Measurements from ENCODE around the gene ASS1. TPM values are rescaled to one million over a fixed set of nuclear protein-coding genes. Genes with fewer than 3 reads are reported as not detected.

The ASS1 gene
- total RNA-seq, 2 donors from 2014 or later, result 88.1 to 95.0 TPM

- ATAC-seq (no peak), DNase-seq (no peak)
- intact Hi-C loops (cut with DNase I), result no loop called here
These were observed 4.2 kb downstream of the ASS1 start for GRCh38 chr9:130448771-130449603.

- DNase-seq, result no peak
- no peak for ATAC-seq
- intact Hi-C loops (cut with DNase I), result no loop called here
These were observed 5.7 kb downstream of the ASS1 start for GRCh38 chr9:130450344-130451003.

GRCh38 chr9:130451004-130451390, 6.2 kb downstream of the ASS1 start:
- intact Hi-C loops (cut with DNase I), result no loop called here
- DNase-seq, result no peak
- ATAC-seq, result no peak

- ATAC-seq, result peak; percentile 82 to 84
- DNase-seq, result peak; percentile 93
- intact Hi-C loops (cut with DNase I), result no loop called here
These were observed 7.0 kb downstream of the ASS1 start for GRCh38 chr9:130451509-130452388.

GRCh38 chr9:130452835-130453234, 8.1 kb downstream of the ASS1 start:
- DNase-seq, result no peak
- intact Hi-C loops (cut with DNase I), result no loop called here
- ATAC-seq, result no peak

- DNase-seq, result peak; percentile 75
- ATAC-seq, result peak; percentile 23 to 47
- intact Hi-C loops (cut with DNase I), result no loop called here
These were observed 8.7 kb downstream of the ASS1 start for GRCh38 chr9:130453487-130453886.

- intact Hi-C loops (cut with DNase I), result no loop called here
- DNase-seq (no peak), ATAC-seq (no peak)
These were observed 9.5 kb downstream of the ASS1 start for GRCh38 chr9:130454096-130454811.

GRCh38 chr9:130454812-130455325, 10.1 kb downstream of the ASS1 start:
- DNase-seq, result no peak
- ATAC-seq, result no peak
- intact Hi-C loops (cut with DNase I), result no loop called here

GRCh38 chr9:130458027-130458803, 13.5 kb downstream of the ASS1 start:
- DNase-seq (no peak), ATAC-seq (no peak)
- intact Hi-C loops (cut with DNase I), result no loop called here

GRCh38 chr9:130458804-130459067, 14.0 kb downstream of the ASS1 start:
- ATAC-seq (no peak), DNase-seq (no peak)
- intact Hi-C loops (cut with DNase I), result loop anchor here in 1 of 2 donors (1.0 kb wide), 1 partner anchor 226 kb away; no protein-coding TSS in a partner anchor

- intact Hi-C loops (cut with DNase I), result loop anchor here in 1 of 2 donors (1.0 kb wide), 1 partner anchor 225 kb away; no protein-coding TSS in a partner anchor
- no peak for DNase-seq
- ATAC-seq, result no peak
These were observed 14.4 kb downstream of the ASS1 start for GRCh38 chr9:130459151-130459550.

GRCh38 chr9:130459941-130460669, 15.3 kb downstream of the ASS1 start:
- ATAC-seq (peak in 1 of 2 donors; percentile 7), DNase-seq (no peak)
- intact Hi-C loops (cut with DNase I), result loop anchor here in 1 of 2 donors (1.0 kb wide), 1 partner anchor 224 kb away; no protein-coding TSS in a partner anchor

GRCh38 chr9:130461218-130461630, 16.5 kb downstream of the ASS1 start:
- intact Hi-C loops (cut with DNase I), result no loop called here
- DNase-seq (peak; percentile 68), ATAC-seq (peak; percentile 58 to 61)

GRCh38 chr9:130461731-130462130, 17.0 kb downstream of the ASS1 start:
- intact Hi-C loops (cut with DNase I), result loop anchor here in 1 of 2 donors (2.0 kb wide), 1 partner anchor 221 kb away; no protein-coding TSS in a partner anchor
- DNase-seq, result no peak
- no peak for ATAC-seq

- intact Hi-C loops (cut with DNase I), result loop anchor here in 1 of 2 donors (2.0 kb wide), 1 partner anchor 220 kb away; no protein-coding TSS in a partner anchor
- ATAC-seq (no peak), DNase-seq (no peak)
These were observed 18.2 kb downstream of the ASS1 start for GRCh38 chr9:130462685-130463540.

Measured in left cardiac atrium (tissue), 4 donors.